ENCODE results near the gene ZC4H2. TPM values are rescaled to one million over a fixed set of nuclear protein-coding genes. Genes with fewer than 3 reads are reported as not detected.

ZC4H2 gene, protein sequence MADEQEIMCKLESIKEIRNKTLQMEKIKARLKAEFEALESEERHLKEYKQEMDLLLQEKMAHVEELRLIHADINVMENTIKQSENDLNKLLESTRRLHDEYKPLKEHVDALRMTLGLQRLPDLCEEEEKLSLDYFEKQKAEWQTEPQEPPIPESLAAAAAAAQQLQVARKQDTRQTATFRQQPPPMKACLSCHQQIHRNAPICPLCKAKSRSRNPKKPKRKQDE
- 3.3 and 3.7 TPM in 2 replicates for total RNA-seq

DNA sequence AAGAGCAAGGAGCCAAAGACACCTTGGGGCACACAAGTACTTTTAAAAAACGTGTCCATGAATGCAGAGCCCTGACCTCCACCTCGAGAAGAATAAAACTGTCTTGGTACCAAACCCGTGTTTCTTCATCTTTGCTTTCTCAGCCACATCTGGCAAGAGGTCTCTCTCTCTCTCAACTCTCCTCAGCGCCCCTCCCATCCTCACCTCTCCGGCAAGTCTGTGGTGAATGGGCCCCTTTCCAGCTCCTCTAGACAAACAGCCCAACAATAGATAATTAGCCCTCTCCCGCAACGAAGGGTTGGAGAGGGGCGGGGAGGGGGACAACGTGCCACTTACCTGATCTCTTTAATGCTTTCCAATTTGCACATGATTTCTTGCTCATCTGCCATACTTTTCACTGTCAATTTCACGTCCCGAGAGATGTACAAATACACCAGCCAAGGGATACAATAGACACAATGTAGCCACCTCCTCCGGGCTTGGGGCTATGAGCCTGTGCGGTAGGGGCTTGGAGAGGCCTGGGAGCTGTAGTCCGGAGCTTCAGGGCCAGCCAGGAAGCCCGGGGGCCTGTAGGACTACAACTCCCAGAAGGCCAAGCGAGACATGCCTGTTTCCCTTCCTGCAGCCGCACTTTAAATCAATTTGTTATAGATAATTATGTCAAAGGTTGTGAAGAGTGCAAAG lies at the start of gene ZC4H2:
ZC4H2 (minus strand) TSS at position 462 of the 684 bp plus-strand sequence; CDS start at position 389, 73 bp downstream.

Other genes with a start within 250 kb of the ZC4H2 start
- gene ZC3H12B, start 58.4 kb upstream of the ZC4H2 start, total RNA-seq: 0.68 and 1.1 TPM in 2 replicates